GM23248 (cell line): Measurements from ENCODE around the gene CPNE7. TPM values are rescaled to one million over a fixed set of nuclear protein-coding genes. Genes with fewer than 3 reads are reported as not detected.

Source experiments
- DNase-seq: peaks from one replicate; pipeline ENCODE4 v3.0.0-alpha.2; 2015
- H2AFZ ChIP-seq: fragments of 200-600 bp; sonication (generic); 2 replicates; pipeline ENCODE4 v1.6.1; 2016; ENCODE audit warnings: antibody characterized with exemption
- H3F3A ChIP-seq: fragments of 200-600 bp; sonication (generic); 2 replicates; pipeline ENCODE4 v1.6.1; 2016; ENCODE audit warnings: mild to moderate bottlenecking, antibody characterized with exemption, mixed run types; ENCODE audit not compliant: insufficient read depth
- H3K27ac ChIP-seq: fragments of 200-600 bp; sonication (generic); 2 replicates; pipeline ENCODE4 v1.5.1; 2016; ENCODE audit warnings: mild to moderate bottlenecking
- H3K27me3 ChIP-seq: fragments of 200-600 bp; sonication (generic); replicated peaks from 2 replicates; pipeline ENCODE4 v1.6.1; 2016; ENCODE audit warnings: mild to moderate bottlenecking; ENCODE audit not compliant: insufficient read depth
- H3K36me3 ChIP-seq: fragments of 200-600 bp; sonication (generic); 2 replicates; pipeline ENCODE4 v1.6.1; 2016; ENCODE audit warnings: low read depth, mild to moderate bottlenecking
- H3K4me1 ChIP-seq: fragments of 200-600 bp; sonication (generic); 2 replicates; pipeline ENCODE4 v1.6.1; 2016; ENCODE audit warnings: mild to moderate bottlenecking; ENCODE audit not compliant: insufficient read depth
- H3K4me2 ChIP-seq: fragments of 200-600 bp; sonication (generic); one replicate; pipeline ENCODE4 v1.6.1; 2016; ENCODE audit warnings: mild to moderate bottlenecking; ENCODE audit not compliant: unreplicated experiment
- H3K4me3 ChIP-seq: fragments of 200-600 bp; sonication (generic); 2 replicates; pipeline ENCODE4 v1.5.1; 2016; ENCODE audit warnings: mild to moderate bottlenecking
- H3K79me2 ChIP-seq: fragments of 200-600 bp; sonication (generic); 2 replicates; pipeline ENCODE4 v1.6.1; 2016; ENCODE audit warnings: mild to moderate bottlenecking; ENCODE audit not compliant: insufficient read depth
- H3K9ac ChIP-seq: fragments of 200-600 bp; sonication (generic); 2 replicates; pipeline ENCODE4 v1.6.1; 2016; ENCODE audit warnings: mild to moderate bottlenecking
- H3K9me2 ChIP-seq: fragments of 200-600 bp; sonication (generic); 2 replicates; pipeline ENCODE4 v1.6.1; 2016; ENCODE audit warnings: mixed run types, mild to moderate bottlenecking, moderate library complexity; ENCODE audit not compliant: insufficient read depth
- H3K9me3 ChIP-seq: fragments of 200-600 bp; sonication (generic); one replicate; pipeline ENCODE4 v1.6.1; 2017; ENCODE audit warnings: low read depth
- H4K20me1 ChIP-seq: fragments of 200-600 bp; sonication (generic); 2 replicates; pipeline ENCODE4 v1.6.0; 2016; ENCODE audit not compliant: insufficient read depth
- EZH2 ChIP-seq: fragments of 200-600 bp; sonication (generic); IDR thresholded peaks from 2 replicates; pipeline ENCODE4 v1.6.1; 2018; ENCODE audit warnings: antibody characterized with exemption, mild to moderate bottlenecking; ENCODE audit not compliant: insufficient read depth, poor library complexity, severe bottlenecking
- EZH2phosphoT487 ChIP-seq: fragments of 200-600 bp; sonication (generic); IDR thresholded peaks from 2 replicates; pipeline ENCODE4 v1.6.1; 2018; ENCODE audit warnings: antibody characterized with exemption, moderate library complexity, mild to moderate bottlenecking, low read depth; ENCODE audit not compliant: insufficient read depth
- WGBS, 2 experiments: methylation state at CpG; one replicate each; pipeline ENCODE4 v1.1.6; 2015 to 2017; ENCODE audit warnings: low lambda C conversion rate in 2 of 2, low coverage in 1 of 2; ENCODE audit errors: missing lambda C conversion rate in 2 of 2; 5-methylcytosine and 5-hydroxymethylcytosine counted together
- in situ Hi-C: fragments of 300-500 bp; cut with MboI; formaldehyde crosslinking; loops from 2 replicates; pipeline ENCODE4 v1.15.0; 2020
- polyA plus RNA-seq: library from polyadenylated mRNA; unstranded; fragments of >200 nt; fragmentation: Nextera tagmentation; extraction: Ambion mirVana; gene quantifications from 2 replicates; pipeline ENCODE4 v1.2.1, GENCODE V29; 2016
- total RNA-seq: library from RNA; depleted of rRNA; stranded (reverse); fragments of >200 nt; shearing (Covaris generic); gene quantifications from 2 replicates; pipeline ENCODE4 v1.2.3, GENCODE V29; 2014

CPNE7 gene
- total and polyA plus RNA-seq, 2 experiments from 2014 or later, result 5.3 to 10.1 TPM

GRCh38 chr16:89606006-89606405, 30.4 kb downstream of the CPNE7 start:
- Histone ChIP-seq H3K9me2 (no peaks in the 10 kb centered on the region), H3K36me3 (no peaks in the 10 kb centered on the region), H3K9ac (no peak overlapping the region), H2AFZ (no peak overlapping the region), H3K79me2 (no peaks in the 10 kb centered on the region), H3F3A (peaks cover 4% of the 10 kb centered on the region; the same call in 1 of the 2 replicates), H3K27me3 (no peaks in the 10 kb centered on the region), H3K4me3 (no peak overlapping the region), H3K9me3 (no peaks in the 10 kb centered on the region), H3K4me1 (peaks cover 14% of the 10 kb centered on the region), H4K20me1 (no peaks in the 10 kb centered on the region), H3K27ac (no peak overlapping the region), H3K4me2 (no peak overlapping the region)
- 89 to 92% methylated on average over 9 of the region's 9 CpGs for WGBS, 2 experiments
- no peak for TF ChIP-seq EZH2
- DNase-seq, result no peak
- in situ Hi-C loops, result no loop called here

- in situ Hi-C loops, result no loop called here
Measured at GRCh38 chr16:89607453-89607852, 31.9 kb downstream of the CPNE7 start.

GRCh38 chr16:89607937-89608740, 32.6 kb downstream of the CPNE7 start:
- DNase-seq, result no peak
- H4K20me1 ChIP-seq, result no peaks in the 10 kb centered on the region
- no peaks in the 10 kb centered on the region for H3K27me3 ChIP-seq
- no peaks in the 10 kb centered on the region for H3K9me2 ChIP-seq
- H3K4me3 ChIP-seq, result no peak overlapping the region
- H3K4me2 ChIP-seq, result no peak overlapping the region
- 77 to 79% methylated on average over 32 of the region's 32 CpGs for WGBS, 2 experiments
- no peaks in the 10 kb centered on the region for H3K79me2 ChIP-seq
- TF ChIP-seq EZH2phosphoT487, result no peak
- TF ChIP-seq EZH2, result no peak
- H3K27ac ChIP-seq, result no peak overlapping the region
- H3K4me1 ChIP-seq, result no peaks in the 10 kb centered on the region
- no peak overlapping the region for H3K9ac ChIP-seq
- H3K36me3 ChIP-seq, result no peaks in the 10 kb centered on the region
- peaks cover under 1% of the 10 kb centered on the region; the same call in 1 of the 2 replicates for H3F3A ChIP-seq
- no peaks in the 10 kb centered on the region for H3K9me3 ChIP-seq
- in situ Hi-C loops, result no loop called here
- H2AFZ ChIP-seq, result no peak overlapping the region

More at GRCh38 chr16:89607453-89607852, 31.9 kb downstream of the CPNE7 start:
- Histone ChIP-seq H3K27ac (no peak overlapping the region), H3K27me3 (no peaks in the 10 kb centered on the region), H3K4me2 (no peak overlapping the region), H3K79me2 (no peaks in the 10 kb centered on the region), H3K9me3 (no peaks in the 10 kb centered on the region), H3K9ac (no peak overlapping the region), H4K20me1 (no peaks in the 10 kb centered on the region), H2AFZ (no peak overlapping the region), H3K4me3 (no peak overlapping the region), H3K9me2 (no peaks in the 10 kb centered on the region), H3K4me1 (peaks cover 6% of the 10 kb centered on the region; the same call in 1 of the 2 replicates), H3F3A (peaks cover 4% of the 10 kb centered on the region; the same call in 1 of the 2 replicates), H3K36me3 (no peaks in the 10 kb centered on the region)
- 89 to 90% methylated on average over 9 of the region's 9 CpGs for WGBS, 2 experiments
- DNase-seq, result no peak
- TF ChIP-seq EZH2phosphoT487 (no peak), EZH2 (no peak)

- no peak overlapping the region for H3K4me2 ChIP-seq
- H3K9me3 ChIP-seq, result no peaks in the 10 kb centered on the region
- no peak for TF ChIP-seq EZH2
- TF ChIP-seq EZH2phosphoT487, result no peak
- no peaks in the 10 kb centered on the region for H3F3A ChIP-seq
- no peak overlapping the region for H3K9ac ChIP-seq
- H3K4me1 ChIP-seq, result no peaks in the 10 kb centered on the region
- H2AFZ ChIP-seq, result no peak overlapping the region
- DNase-seq, result no peak
- H3K79me2 ChIP-seq, result no peaks in the 10 kb centered on the region
- no peak overlapping the region for H3K4me3 ChIP-seq
- no peaks in the 10 kb centered on the region for H3K36me3 ChIP-seq
- H3K27ac ChIP-seq, result no peak overlapping the region
- no peaks in the 10 kb centered on the region for H3K9me2 ChIP-seq
- no peaks in the 10 kb centered on the region for H4K20me1 ChIP-seq
- in situ Hi-C loops, result no loop called here
- WGBS, 2 experiments, result 83 to 85% methylated on average over 1 of the region's 1 CpG
- H3K27me3 ChIP-seq, result no peaks in the 10 kb centered on the region
Measured at GRCh38 chr16:89610108-89610453, 34.5 kb downstream of the CPNE7 start.
